ENCODE results near the gene WDR64. TPM values are rescaled to one million over a fixed set of nuclear protein-coding genes. Genes with fewer than 3 reads are reported as not detected.
"Not testable (repeated sequence)": the region's sequence is repeated elsewhere in the genome, so short reads cannot be mapped to it uniquely, and the experiment has no call there.

The WDR64 gene
- total and polyA plus RNA-seq, 3 donors from 2014 or later: 4.3 to 7.1 (median 5.5) TPM

DNA sequence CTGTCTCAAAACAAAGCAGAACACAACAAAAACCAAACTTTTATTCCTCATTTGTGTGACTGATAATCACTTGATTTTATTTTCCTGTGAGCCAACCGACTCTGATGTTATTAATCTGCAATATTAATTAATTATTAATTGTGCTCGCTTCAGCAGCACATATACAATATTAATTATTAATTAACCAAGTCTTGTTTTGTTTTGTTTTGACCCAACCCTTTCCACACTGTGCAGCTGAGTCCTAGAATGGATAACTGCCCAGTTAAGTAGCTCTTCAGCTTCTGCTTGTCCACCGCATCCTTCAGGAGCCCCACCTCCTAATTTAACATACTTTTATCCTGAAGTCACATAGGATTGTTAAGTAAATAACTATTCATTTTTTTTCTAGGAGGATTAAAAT lies 148.6 kb downstream of the WDR64 start:
- Histone ChIP-seq H3K36me3 (ENCODE audit: low read depth, missing control alignments) (no peaks in the 10 kb centered on the region), H3K27me3 (no peaks in the 10 kb centered on the region), H3K27ac (no peak overlapping the region), H3K9me3 (no peaks in the 10 kb centered on the region), H3K4me3 (no peak overlapping the region), H3K4me1 (no peaks in the 10 kb centered on the region)
- no peak for DNase-seq
- 89 to 92% methylated on average over 3 of the region's 3 CpGs for WGBS, 2 donors
- TF ChIP-seq, protein P1, sequence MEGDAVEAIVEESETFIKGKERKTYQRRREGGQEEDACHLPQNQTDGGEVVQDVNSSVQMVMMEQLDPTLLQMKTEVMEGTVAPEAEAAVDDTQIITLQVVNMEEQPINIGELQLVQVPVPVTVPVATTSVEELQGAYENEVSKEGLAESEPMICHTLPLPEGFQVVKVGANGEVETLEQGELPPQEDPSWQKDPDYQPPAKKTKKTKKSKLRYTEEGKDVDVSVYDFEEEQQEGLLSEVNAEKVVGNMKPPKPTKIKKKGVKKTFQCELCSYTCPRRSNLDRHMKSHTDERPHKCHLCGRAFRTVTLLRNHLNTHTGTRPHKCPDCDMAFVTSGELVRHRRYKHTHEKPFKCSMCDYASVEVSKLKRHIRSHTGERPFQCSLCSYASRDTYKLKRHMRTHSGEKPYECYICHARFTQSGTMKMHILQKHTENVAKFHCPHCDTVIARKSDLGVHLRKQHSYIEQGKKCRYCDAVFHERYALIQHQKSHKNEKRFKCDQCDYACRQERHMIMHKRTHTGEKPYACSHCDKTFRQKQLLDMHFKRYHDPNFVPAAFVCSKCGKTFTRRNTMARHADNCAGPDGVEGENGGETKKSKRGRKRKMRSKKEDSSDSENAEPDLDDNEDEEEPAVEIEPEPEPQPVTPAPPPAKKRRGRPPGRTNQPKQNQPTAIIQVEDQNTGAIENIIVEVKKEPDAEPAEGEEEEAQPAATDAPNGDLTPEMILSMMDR (IDR thresholded peaks at IDR 0.05): no peak
- TF ChIP-seq POLR2A (IDR thresholded peaks at IDR 0.05): no peak
- intact Hi-C loops (cut with DNase I; ENCODE audit: low total_unique reads): no loop called here

- DNase-seq: no peak
- no peak for TF ChIP-seq POLR2A (IDR thresholded peaks at IDR 0.05)
- TF ChIP-seq, protein P1 (IDR thresholded peaks at IDR 0.05): no peak
- WGBS, 2 donors: 95 to 96% methylated on average over 3 of the region's 3 CpGs
- H3K27me3 ChIP-seq: no peaks in the 10 kb centered on the region
- H3K36me3 ChIP-seq (ENCODE audit: low read depth, missing control alignments): no peaks in the 10 kb centered on the region
- H3K4me1 ChIP-seq: no peaks in the 10 kb centered on the region
- intact Hi-C loops (cut with DNase I; ENCODE audit: low total_unique reads): no loop called here
- no peaks in the 10 kb centered on the region for H3K9me3 ChIP-seq
- H3K4me3 ChIP-seq: no peak overlapping the region
- H3K27ac ChIP-seq: no peak overlapping the region
Observed at GRCh38 chr1:241802863-241803262, 150.8 kb downstream of the WDR64 start.

- WGBS, 2 donors: 79 to 95% methylated on average over 4 of the region's 4 CpGs
- H3K4me3 ChIP-seq; H3K27ac ChIP-seq; DNase-seq; H3K27me3 ChIP-seq; H3K4me1 ChIP-seq; H3K9me3 ChIP-seq; H3K36me3 ChIP-seq (ENCODE audit: low read depth, missing control alignments); intact Hi-C loops (cut with DNase I; ENCODE audit: low total_unique reads): not testable (repeated sequence)
Observed at GRCh38 chr1:241804706-241805105, 152.6 kb downstream of the WDR64 start.

DNA sequence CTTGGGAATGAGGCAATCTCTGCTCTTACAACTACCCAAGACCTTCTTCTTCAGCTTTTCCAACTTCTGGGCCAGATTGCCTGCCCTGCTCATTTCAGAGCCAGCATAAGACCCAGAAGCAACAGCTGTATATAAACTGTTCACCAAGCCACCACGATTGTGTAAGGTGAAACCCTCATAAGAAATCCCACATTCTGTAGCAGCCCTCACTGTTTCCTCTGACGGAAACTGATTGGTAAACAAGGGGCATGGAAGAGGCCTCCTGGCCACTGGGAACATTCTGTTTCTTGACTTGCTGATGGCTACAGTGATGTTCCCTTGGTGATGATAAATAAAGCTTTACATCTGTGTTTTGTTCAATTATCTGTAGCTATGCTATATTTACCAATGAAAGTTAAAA lies 156.2 kb downstream of the WDR64 start:
- Histone ChIP-seq H3K4me3 (no peak overlapping the region), H3K27ac (no peak overlapping the region), H3K27me3 (no peaks in the 10 kb centered on the region), H3K9me3 (no peaks in the 10 kb centered on the region), H3K4me1 (no peaks in the 10 kb centered on the region), H3K36me3 (ENCODE audit: low read depth, missing control alignments) (no peaks in the 10 kb centered on the region)
- WGBS, 2 donors: 43 to 55% methylated on average over 2 of the region's 2 CpGs
- TF ChIP-seq, protein P1 (IDR thresholded peaks at IDR 0.05): no peak
- TF ChIP-seq POLR2A (IDR thresholded peaks at IDR 0.05): no peak
- no peak for DNase-seq
- intact Hi-C loops (cut with DNase I; ENCODE audit: low total_unique reads): no loop called here

DNA sequence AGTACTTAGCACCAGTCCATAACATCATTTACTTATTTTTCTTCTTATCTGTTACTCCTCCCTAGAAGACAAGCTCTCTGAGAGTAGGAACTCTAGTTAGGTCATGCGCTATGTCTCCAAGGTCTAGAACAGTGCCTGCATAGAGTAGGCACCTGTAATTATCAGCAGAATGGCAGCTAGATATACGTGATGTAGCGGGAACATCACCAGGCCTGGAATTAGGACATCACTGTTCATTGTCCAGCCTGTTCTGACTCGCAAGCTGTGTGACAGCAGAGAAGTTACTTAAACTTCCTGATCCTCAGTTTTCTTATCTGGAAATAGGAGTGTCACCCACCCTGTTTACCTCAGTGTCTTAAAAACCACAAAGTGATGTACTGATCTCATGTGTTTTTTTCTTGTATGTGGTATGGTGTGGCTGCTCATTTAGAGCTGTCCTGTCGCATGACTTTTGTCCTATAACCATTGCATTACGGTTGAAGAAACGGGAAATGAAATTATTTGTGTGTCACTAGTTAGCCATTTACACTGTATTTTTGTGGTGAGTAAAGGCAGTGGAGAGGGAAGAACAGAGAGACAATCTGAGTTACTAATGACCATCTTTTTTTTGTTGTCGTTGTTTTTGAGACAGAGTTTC lies 158.8 kb downstream of the WDR64 start:
- Histone ChIP-seq H3K4me3 (no peak overlapping the region), H3K27me3 (no peaks in the 10 kb centered on the region), H3K36me3 (ENCODE audit: low read depth, missing control alignments) (no peaks in the 10 kb centered on the region), H3K9me3 (no peaks in the 10 kb centered on the region), H3K4me1 (no peaks in the 10 kb centered on the region), H3K27ac (no peak overlapping the region)
- intact Hi-C loops (cut with DNase I; ENCODE audit: low total_unique reads): no loop called here
- WGBS, 2 donors: 82 to 86% methylated on average over 8 of the region's 8 CpGs
- no peak for DNase-seq
- TF ChIP-seq, protein P1 (IDR thresholded peaks at IDR 0.05): no peak
- no peak for TF ChIP-seq POLR2A (IDR thresholded peaks at IDR 0.05)

All from testis (tissue), 3 donors.